Measurements from ENCODE around the gene METAP2.

Gene METAP2

DNA sequence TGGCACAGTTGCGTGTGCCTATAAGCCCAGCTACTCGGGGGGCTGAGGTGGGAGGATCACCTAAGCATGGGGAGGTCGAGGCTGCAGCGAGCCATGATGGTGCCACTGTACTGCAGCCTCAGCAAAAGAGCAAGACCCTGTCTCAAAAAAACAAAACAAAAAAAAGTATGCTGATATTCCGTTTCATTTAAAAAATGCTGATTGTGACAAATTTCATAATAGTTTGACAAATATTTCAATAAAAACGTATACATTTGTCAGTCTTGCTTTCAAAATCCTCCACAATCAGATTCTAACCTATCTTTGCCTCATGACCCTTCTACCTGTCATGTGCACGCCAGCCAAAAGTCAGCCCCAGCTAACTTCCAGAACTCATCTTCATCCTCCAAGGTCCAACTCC is 67.5 kb downstream of the METAP2 start:
- H3F3A ChIP-seq (ENCODE audit: insufficient read depth) = no peaks in the 10 kb centered on the region
- TF ChIP-seq EZH2phosphoT487 (conservative IDR thresholded peaks at IDR 0.05; ENCODE audit: low read length) = no peak
- TF ChIP-seq CTCF (IDR thresholded peaks at IDR 0.05; ENCODE audit: insufficient read depth, low read length, poor library complexity, severe bottlenecking) = no peak

GRCh38 chr12:95543305-95543704 is 69.4 kb downstream of the METAP2 start:
- Histone ChIP-seq H3K79me2 (ENCODE audit: insufficient read depth, low read length) (no peaks in the 10 kb centered on the region), H3K36me3 (ENCODE audit: low read length) (no peaks in the 10 kb centered on the region), H3F3A (ENCODE audit: insufficient read depth) (no peaks in the 10 kb centered on the region), H4K20me1 (ENCODE audit: low read depth, low read length) (no peaks in the 10 kb centered on the region), H3K27me3 (ENCODE audit: low read length) (no peaks in the 10 kb centered on the region), H3K9me3 (ENCODE audit: insufficient read depth, low read length) (no peaks in the 10 kb centered on the region), H3K4me3 (ENCODE audit: insufficient read depth, low read length, poor library complexity, severe bottlenecking) (no peak overlapping the region), H2AFZ (ENCODE audit: low read depth, low read length, severe bottlenecking) (no peak overlapping the region), H3K27ac (ENCODE audit: low read depth, low read length) (no peak overlapping the region), H3K9ac (ENCODE audit: low read length) (no peak overlapping the region), H3K9me2 (replicated peaks; ENCODE audit: insufficient read depth, low read length) (no peaks in the 10 kb centered on the region), H3K4me2 (ENCODE audit: low read depth, low read length, poor library complexity, severe bottlenecking) (no peak overlapping the region)
- TF ChIP-seq CTCF (IDR thresholded peaks at IDR 0.05; ENCODE audit: insufficient read depth, low read length, poor library complexity, severe bottlenecking) (no peak), EZH2phosphoT487 (conservative IDR thresholded peaks at IDR 0.05; ENCODE audit: low read length) (no peak)

More for the DNA sequence above, 67.5 kb downstream of the METAP2 start:
- no peaks in the 10 kb centered on the region for H3K9me2 ChIP-seq (replicated peaks; ENCODE audit: insufficient read depth, low read length)
- no peak overlapping the region for H3K4me2 ChIP-seq (ENCODE audit: low read depth, low read length, poor library complexity, severe bottlenecking)
- H3K27ac ChIP-seq (ENCODE audit: low read depth, low read length) = no peak overlapping the region
- H2AFZ ChIP-seq (ENCODE audit: low read depth, low read length, severe bottlenecking) = no peak overlapping the region
- H3K79me2 ChIP-seq (ENCODE audit: insufficient read depth, low read length) = no peaks in the 10 kb centered on the region
- H3K36me3 ChIP-seq (ENCODE audit: low read length) = no peaks in the 10 kb centered on the region
- H3K9me3 ChIP-seq (ENCODE audit: insufficient read depth, low read length) = no peaks in the 10 kb centered on the region
- no peak overlapping the region for H3K4me3 ChIP-seq (ENCODE audit: insufficient read depth, low read length, poor library complexity, severe bottlenecking)
- no peaks in the 10 kb centered on the region for H4K20me1 ChIP-seq (ENCODE audit: low read depth, low read length)
- no peaks in the 10 kb centered on the region for H3K27me3 ChIP-seq (ENCODE audit: low read length)
- H3K9ac ChIP-seq (ENCODE audit: low read length) = no peak overlapping the region

DNA sequence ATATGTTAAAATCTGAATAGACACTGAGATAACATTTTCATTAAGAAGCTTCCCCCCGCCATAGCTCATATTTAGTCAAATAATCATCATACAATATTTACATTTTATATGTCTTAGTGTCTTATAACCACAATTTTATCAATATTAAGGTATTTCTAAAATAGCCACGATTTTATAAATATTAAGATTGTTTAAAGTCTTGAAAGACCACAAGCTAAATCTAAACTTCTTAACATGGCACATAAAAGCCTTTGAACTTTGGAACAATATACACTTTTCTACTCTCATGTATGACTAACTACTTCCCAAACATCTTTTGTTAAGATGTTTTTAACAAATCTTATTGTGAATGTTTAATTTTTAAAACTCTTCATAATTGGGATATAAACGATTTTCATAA is 70.8 kb downstream of the METAP2 start:
- H3K9ac ChIP-seq (ENCODE audit: low read length) = no peak overlapping the region
- no peaks in the 10 kb centered on the region for H3F3A ChIP-seq (ENCODE audit: insufficient read depth)
- TF ChIP-seq CTCF (IDR thresholded peaks at IDR 0.05; ENCODE audit: insufficient read depth, low read length, poor library complexity, severe bottlenecking) = no peak
- no peak for TF ChIP-seq EZH2phosphoT487 (conservative IDR thresholded peaks at IDR 0.05; ENCODE audit: low read length)
- no peaks in the 10 kb centered on the region for H3K79me2 ChIP-seq (ENCODE audit: insufficient read depth, low read length)
- no peak overlapping the region for H3K4me2 ChIP-seq (ENCODE audit: low read depth, low read length, poor library complexity, severe bottlenecking)
- H4K20me1 ChIP-seq (ENCODE audit: low read depth, low read length) = no peaks in the 10 kb centered on the region
- H3K4me3 ChIP-seq (ENCODE audit: insufficient read depth, low read length, poor library complexity, severe bottlenecking) = no peak overlapping the region
- H2AFZ ChIP-seq (ENCODE audit: low read depth, low read length, severe bottlenecking) = no peak overlapping the region
- H3K27me3 ChIP-seq (ENCODE audit: low read length) = no peaks in the 10 kb centered on the region
- no peaks in the 10 kb centered on the region for H3K9me2 ChIP-seq (replicated peaks; ENCODE audit: insufficient read depth, low read length)
- no peaks in the 10 kb centered on the region for H3K36me3 ChIP-seq (ENCODE audit: low read length)
- no peak overlapping the region for H3K27ac ChIP-seq (ENCODE audit: low read depth, low read length)
- H3K9me3 ChIP-seq (ENCODE audit: insufficient read depth, low read length) = no peaks in the 10 kb centered on the region
